Epithelial cell of prostate (primary cell): Measurements from ENCODE around the gene LRRC10B.

Experiments used
- DNase-seq: peaks from one replicate; pipeline ENCODE4 v3.0.0-alpha.2; 2011; ENCODE audit warnings: low read depth, low spot score
- H3K27ac ChIP-seq: fragments of 450-650 bp; 2 replicates; pipeline ENCODE4 v1.5.1; 2017; ENCODE audit warnings: mild to moderate bottlenecking

Gene LRRC10B

DNA sequence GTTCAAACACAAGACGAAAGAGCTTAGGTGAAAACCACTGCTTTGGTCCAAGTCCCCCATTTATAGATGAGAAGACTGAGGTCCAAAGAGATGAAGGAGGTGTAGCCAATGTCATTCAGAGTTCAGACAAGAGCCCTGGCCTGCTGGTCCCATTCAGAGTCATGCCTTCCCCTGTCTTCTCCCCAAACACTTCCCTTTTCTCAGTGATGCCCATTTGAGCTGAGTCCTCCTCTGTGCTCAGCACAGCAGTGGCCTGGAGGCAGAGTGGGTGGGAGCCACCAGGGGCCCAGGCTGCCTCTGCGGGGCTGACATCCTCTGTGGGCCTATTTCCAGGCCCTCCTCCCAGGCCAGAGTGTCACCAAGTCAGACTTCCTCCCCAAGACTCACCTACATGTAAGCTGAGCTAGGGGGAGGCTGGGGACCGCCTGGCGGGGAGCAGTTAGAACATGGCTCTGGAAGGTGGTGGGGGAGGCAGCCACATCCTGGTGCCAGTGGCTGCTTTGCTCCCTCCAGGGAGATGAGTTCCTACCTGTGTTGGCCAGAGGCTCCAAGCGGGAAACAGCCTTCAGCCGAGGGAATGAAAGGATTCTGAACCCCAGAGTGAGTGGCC lies 22.4 kb upstream of the LRRC10B start:
- H3K27ac ChIP-seq: no peak overlapping the region
- DNase-seq: no peak

DNA sequence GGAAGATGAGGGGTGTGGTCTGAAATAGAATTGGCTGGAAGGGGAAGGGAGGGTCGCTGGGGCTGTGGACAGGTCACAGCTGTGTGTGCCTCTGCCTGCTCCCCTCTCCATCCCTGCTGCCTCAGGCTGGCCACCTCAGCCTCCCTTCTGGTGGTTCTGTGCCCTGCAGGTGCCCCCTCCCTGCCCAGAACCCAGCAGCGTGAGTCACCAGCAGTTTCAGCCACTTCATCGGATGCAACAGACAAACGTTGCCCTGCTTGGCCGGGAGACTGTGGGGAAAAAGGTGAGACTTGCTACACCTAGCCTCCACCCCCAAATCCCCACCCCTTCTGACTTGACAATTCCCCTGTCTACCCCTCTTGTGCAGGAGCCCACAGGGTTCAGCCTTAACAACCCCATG lies 21.8 kb upstream of the LRRC10B start:
- H3K27ac ChIP-seq: no peak overlapping the region
- DNase-seq: no peak

DNA sequence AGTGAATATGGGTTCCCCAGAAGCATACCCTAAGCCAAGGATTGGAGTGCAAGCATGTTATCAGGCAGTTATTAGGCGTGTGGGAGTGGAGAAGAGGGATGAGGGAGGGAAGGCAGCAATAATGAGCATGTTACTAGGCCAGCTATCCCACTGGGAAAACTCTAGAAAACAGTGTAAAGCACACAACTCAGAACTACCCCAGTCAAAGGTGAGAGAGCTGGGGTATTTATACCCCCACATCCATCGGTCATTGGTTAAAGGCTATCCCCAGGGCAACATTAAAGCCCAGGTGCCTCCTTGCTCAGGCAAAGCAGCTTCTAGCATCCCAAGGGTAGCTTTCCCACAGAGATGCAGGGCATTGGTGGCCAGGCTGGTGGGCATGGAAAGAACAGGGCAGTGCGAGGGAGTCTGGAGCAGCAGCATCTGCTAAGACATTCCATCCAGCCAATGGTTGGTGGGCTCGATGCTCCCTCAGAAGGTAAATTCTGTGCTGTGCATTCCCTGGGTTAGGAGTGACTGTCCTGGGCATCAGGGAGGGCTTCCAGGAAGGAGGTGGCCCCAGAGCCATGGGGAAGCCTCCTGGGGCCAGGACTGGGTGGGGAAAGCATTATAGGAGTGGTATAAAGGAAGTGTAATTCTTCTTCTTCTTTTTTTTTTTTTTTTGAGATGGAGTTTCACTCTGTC lies 21.1 kb upstream of the LRRC10B start:
- DNase-seq: no peak

GRCh38 chr11:61488651-61489291 lies 19.8 kb upstream of the LRRC10B start:
- no peak for DNase-seq
- no peak overlapping the region for H3K27ac ChIP-seq

More for the DNA sequence above, 21.1 kb upstream of the LRRC10B start:
- no peak overlapping the region for H3K27ac ChIP-seq

DNA sequence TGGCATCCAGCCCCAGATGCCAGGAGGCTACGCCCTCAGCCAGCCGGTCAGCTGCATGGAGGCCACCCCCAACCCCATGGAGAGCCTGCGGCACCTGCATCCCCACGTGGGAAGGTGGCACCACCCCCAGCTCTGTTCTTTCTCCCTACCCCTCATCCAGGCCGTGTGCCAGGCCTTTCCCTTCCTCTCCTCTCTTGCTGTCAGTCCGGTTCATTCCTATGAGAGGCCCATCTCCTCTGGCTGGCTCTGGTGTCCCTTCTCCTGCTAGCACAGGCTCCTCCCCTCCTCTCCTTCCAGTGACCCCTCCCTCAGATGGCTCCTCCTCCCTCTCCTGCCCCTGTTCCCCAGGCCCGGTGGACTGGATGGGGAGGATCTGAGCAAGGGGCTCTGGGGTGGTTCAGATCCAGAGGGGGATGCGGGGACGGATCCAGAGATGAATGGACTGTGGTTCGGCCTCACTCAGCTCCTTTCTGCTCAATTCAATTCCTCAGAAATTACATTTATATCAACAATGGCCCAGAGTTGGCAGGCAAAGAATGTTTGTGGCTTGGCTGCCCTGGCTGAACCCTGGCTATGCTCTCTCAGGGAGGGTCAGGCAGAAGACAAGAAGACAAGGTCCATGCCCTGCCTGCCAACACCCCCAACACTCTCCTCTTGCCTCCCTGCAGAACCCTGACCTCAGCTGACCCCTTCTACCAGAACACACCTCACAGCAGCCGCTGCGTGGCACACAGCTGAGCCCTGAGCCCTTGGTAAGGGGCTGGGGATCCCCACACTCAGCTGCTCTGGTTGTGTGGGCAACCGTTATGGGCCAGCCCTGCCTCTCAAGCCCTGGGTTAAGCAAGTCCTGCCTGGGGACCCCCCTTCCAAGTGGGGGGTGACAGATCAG lies 18.5 kb upstream of the LRRC10B start:
- no peak overlapping the region for H3K27ac ChIP-seq
- no peak for DNase-seq

- no peak for DNase-seq
- H3K27ac ChIP-seq: no peak overlapping the region
Measured at GRCh38 chr11:61491736-61492395, 16.7 kb upstream of the LRRC10B start.

GRCh38 chr11:61494381-61494961 lies 14.1 kb upstream of the LRRC10B start:
- DNase-seq: no peak
- no peak overlapping the region for H3K27ac ChIP-seq

- no peak for DNase-seq
- no peak overlapping the region for H3K27ac ChIP-seq
Measured at GRCh38 chr11:61495801-61496601, 12.5 kb upstream of the LRRC10B start.

GRCh38 chr11:61496602-61497400 lies 11.7 kb upstream of the LRRC10B start:
- DNase-seq: no peak
- no peak overlapping the region for H3K27ac ChIP-seq

DNA sequence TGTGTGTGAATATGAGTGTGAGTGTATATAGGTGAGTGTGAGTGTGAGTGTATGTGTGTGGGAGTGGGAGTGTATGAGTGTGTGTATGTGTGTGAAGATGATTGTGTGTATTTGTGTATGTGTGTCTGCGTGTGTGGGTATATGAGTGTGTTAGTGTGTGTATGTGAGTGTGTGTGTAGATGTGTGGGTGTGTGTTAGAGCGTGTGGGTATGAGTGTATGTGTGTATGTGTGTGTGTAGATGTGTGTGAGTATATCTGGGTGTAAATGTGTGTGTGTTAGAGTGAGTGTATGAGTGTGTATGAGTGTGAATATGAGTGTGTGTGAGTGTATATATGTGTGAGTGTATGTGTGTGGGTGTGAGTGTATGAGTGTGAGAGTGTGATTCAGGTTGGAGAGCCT lies 11.1 kb upstream of the LRRC10B start:
- no peak for DNase-seq
- no peak overlapping the region for H3K27ac ChIP-seq

- no peak overlapping the region for H3K27ac ChIP-seq
- no peak for DNase-seq
Measured at GRCh38 chr11:61497876-61498275, 10.7 kb upstream of the LRRC10B start.

DNA sequence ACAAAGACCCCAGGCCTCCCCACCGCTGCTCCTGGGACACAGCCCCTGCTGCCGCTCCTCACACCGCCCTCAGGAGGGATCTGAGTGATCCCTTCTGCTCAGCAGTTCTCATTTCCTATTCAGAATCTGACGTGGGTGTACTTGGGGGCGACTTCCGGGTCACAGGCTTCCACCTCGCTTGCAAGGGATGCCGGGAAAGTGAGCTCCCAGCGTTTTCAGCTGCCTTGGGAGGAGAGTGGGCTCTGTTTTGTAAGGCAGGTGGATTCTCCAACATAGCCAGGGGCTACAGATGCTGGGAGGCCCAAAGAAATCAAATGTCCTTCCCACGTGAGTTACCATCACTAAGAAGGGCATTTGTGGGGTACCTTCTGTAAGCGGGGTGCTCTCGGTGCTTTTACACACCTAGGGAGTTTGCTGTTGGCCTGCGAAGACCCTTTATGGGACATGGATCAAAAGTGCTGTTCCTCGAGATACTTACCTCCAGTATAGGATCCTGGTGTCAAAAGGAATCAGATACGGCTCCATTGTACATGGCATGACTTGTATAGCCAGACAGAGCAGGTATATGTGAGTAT lies 9.7 kb upstream of the LRRC10B start:
- DNase-seq: no peak
- no peak overlapping the region for H3K27ac ChIP-seq

DNA sequence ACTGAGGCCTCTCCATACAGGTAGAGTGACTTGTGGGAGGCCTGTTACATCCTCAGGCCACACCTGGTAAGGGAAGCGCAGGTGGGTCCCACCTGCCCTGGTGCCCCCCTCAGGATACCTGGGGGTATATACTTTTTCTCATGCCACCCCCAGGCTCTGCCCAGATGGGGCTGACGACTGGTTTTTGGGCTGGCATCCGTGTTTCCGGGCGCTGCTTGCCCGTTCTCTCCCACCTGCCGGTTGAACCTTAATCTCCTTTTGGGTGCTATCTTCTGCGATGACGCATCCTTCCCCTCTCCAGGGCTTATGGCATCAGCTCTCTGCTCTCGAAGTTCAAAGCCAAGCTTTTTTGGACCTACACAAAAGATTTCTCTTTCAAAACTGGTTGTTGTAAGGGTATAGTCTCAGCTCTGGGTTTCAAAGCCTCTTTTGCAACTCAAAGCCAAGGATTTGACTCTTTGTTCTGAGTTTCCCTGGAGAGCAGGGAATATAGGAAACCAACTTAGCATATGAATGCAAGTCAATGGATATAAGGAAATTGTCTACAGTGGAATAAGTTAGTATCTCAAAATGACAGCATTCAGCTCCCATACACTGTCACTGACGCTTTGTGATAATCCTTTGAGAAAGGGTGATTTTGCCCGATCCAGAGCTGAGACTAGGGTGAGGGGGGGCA lies 8.6 kb upstream of the LRRC10B start:
- no peak overlapping the region for H3K27ac ChIP-seq
- DNase-seq: no peak

DNA sequence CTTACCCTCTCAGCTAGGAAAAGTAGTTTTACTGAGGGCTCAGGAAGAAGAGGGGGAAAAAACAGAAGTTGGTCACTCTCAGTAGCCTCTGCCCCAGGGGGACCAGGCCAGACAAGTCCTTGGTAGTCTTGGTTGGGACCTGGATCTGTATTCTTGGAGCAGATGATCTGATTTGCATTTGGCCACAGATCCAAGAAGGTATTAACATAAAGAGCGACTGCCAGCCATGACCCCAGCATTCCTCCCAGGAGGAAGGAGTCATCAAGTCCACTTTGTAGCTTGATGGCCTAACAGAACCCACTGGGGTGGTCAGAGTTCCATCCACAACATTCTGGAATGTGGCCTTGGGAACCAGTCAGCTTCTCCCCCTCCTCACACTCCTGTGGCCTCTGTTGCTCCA lies 6.0 kb upstream of the LRRC10B start:
- no peak overlapping the region for H3K27ac ChIP-seq
- DNase-seq: no peak

DNA sequence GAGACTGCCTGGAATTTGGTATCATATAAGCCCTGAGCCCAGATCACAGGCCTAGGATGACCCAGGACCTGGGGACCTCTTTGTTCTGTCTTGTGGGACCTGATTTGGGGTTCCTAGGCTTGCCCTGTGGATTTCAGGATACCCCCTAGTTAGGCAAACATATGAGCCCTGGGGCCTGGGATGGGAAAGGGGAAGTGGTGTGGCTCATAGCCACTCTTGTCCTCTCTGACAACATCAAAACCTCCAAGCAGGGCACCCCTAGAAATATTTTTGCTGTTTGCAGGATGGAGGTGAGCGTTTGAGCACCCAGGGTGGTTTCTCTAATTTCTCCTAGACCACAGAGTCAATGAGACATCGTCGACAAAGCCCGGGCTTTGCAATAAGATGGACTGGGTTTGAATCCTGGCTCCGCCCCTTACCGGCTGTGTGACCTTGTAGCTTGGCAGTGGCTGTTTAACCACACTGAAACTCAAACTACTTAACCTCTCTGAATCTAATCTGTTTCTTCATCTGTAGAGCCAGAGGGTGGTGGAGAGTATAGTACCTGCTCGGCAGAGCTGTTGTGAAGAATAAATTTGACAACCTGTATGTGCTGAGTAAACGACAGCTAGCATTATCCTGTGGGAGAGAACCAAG lies 5.3 kb upstream of the LRRC10B start:
- no peak for DNase-seq
- H3K27ac ChIP-seq: no peak overlapping the region

GRCh38 chr11:61505106-61505505 lies 3.4 kb upstream of the LRRC10B start:
- no peak overlapping the region for H3K27ac ChIP-seq
- no peak for DNase-seq

DNA sequence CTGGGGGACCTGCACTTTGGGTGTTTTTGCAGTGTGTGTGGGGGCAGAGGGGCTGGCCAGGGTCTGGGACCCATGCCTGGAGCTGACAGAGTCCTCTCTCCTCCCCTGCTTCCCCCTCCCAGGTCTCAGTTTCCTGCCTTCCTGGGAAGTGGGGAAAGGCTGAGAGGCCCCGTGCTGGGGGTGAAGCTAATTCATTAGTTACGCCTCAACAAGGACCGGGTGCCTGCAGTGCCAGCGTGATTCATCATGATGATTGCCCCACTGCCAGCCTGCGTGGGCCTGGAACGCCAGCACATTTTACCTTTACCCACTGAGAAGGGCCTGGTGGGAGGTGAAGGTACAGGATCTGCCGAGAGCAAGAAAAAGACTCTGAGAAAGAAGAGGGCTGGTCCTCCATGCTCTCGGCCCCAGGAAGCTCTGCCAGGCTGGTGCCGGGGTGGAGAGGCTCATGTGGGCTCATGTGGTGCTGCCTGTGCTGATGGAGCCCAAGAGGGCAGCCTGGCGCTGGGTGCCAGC lies 2.9 kb upstream of the LRRC10B start:
- H3K27ac ChIP-seq: no peak overlapping the region
- DNase-seq: no peak
